PFSK-1 (cell line): Measurements from ENCODE around the gene KCNJ4.

ENCODE experiments used
- FOXP2 ChIP-seq: optimal IDR thresholded peaks from 2 replicates; pipeline ENCODE3; 2011; ENCODE audit warnings: borderline replicate concordance, control low read depth, inconsistent platforms; ENCODE audit not compliant: insufficient read depth; ENCODE audit errors: extremely low read length, extremely low read depth
- POLR2AphosphoS5 ChIP-seq: IDR thresholded peaks from 2 replicates; pipeline ENCODE4 v1.6.1; 2012; ENCODE audit warnings: low read depth, mild to moderate bottlenecking, control low read depth, low read length, moderate library complexity
- SIN3A ChIP-seq: IDR thresholded peaks from 2 replicates; pipeline ENCODE4 v1.6.1; 2012; ENCODE audit warnings: mild to moderate bottlenecking, low read length, moderate library complexity, borderline replicate concordance; ENCODE audit not compliant: insufficient read depth
- TAF1 ChIP-seq: IDR thresholded peaks from 2 replicates; pipeline ENCODE4 v1.6.1; 2012; ENCODE audit warnings: low read length, control low read depth, borderline replicate concordance; ENCODE audit not compliant: insufficient read depth
- TF ChIP-seq, protein P1 (sequence below), 2 experiments: IDR thresholded peaks; 2 replicates each; pipeline versions ENCODE4 v1.6.1 to v1.8.0; 2011 to 2012; ENCODE audit warnings: low read depth in 2 of 2, low read length in 2 of 2, control low read depth in 1 of 2, inconsistent platforms in 1 of 2, mild to moderate bottlenecking in 1 of 2, moderate library complexity in 1 of 2; ENCODE audit not compliant: insufficient read depth in 1 of 2

Gene KCNJ4

GRCh38 chr22:38442967-38443627 lies 11.9 kb downstream of the KCNJ4 start:
- TF ChIP-seq SIN3A: no peak
- no peak for TF ChIP-seq POLR2AphosphoS5
- no peak for TF ChIP-seq TAF1
- no peak for TF ChIP-seq FOXP2
- TF ChIP-seq, protein P1, sequence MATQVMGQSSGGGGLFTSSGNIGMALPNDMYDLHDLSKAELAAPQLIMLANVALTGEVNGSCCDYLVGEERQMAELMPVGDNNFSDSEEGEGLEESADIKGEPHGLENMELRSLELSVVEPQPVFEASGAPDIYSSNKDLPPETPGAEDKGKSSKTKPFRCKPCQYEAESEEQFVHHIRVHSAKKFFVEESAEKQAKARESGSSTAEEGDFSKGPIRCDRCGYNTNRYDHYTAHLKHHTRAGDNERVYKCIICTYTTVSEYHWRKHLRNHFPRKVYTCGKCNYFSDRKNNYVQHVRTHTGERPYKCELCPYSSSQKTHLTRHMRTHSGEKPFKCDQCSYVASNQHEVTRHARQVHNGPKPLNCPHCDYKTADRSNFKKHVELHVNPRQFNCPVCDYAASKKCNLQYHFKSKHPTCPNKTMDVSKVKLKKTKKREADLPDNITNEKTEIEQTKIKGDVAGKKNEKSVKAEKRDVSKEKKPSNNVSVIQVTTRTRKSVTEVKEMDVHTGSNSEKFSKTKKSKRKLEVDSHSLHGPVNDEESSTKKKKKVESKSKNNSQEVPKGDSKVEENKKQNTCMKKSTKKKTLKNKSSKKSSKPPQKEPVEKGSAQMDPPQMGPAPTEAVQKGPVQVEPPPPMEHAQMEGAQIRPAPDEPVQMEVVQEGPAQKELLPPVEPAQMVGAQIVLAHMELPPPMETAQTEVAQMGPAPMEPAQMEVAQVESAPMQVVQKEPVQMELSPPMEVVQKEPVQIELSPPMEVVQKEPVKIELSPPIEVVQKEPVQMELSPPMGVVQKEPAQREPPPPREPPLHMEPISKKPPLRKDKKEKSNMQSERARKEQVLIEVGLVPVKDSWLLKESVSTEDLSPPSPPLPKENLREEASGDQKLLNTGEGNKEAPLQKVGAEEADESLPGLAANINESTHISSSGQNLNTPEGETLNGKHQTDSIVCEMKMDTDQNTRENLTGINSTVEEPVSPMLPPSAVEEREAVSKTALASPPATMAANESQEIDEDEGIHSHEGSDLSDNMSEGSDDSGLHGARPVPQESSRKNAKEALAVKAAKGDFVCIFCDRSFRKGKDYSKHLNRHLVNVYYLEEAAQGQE (IDR thresholded peaks at IDR 0.05; ENCODE audit: insufficient read depth in 1 of 2, low read depth in 2 of 2, low read length in 2 of 2): no peak

DNA sequence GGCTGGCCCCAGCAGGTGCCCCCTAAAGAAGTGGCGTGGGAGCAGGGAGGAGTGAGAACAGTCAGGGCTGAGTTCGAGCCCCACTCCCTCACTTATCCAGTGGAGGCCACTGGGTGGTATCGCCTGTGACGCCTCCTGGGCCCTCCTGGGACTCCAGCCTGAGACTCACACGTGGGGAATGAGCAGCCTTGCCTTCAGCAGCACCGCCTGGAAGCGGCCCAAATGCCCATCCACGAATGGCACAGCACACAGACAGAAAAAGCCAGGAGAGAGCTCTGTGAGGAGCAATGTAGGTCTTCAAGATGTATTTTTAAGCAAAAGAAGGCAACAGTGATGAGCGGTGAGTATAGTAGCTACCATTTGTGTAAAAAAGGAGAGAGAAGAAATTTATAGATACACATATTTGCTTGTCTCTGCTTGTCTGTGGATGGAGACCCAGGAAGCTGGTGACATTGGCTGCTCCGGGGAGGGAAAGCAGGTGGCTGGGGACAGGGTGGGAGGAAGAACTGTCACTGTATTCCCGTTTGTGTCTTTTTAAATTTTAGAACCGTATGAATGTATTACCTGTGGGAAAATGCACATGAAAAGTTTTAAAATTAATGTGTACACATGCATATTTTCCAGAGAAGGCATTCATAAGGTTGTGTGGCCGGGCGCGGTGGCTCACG lies 13.2 kb downstream of the KCNJ4 start:
- TF ChIP-seq POLR2AphosphoS5 (no peak), SIN3A (no peak), TAF1 (no peak), FOXP2 (no peak)
- TF ChIP-seq, protein P1 (IDR thresholded peaks at IDR 0.05; ENCODE audit: insufficient read depth in 1 of 2, low read depth in 2 of 2, low read length in 2 of 2): no peak

DNA sequence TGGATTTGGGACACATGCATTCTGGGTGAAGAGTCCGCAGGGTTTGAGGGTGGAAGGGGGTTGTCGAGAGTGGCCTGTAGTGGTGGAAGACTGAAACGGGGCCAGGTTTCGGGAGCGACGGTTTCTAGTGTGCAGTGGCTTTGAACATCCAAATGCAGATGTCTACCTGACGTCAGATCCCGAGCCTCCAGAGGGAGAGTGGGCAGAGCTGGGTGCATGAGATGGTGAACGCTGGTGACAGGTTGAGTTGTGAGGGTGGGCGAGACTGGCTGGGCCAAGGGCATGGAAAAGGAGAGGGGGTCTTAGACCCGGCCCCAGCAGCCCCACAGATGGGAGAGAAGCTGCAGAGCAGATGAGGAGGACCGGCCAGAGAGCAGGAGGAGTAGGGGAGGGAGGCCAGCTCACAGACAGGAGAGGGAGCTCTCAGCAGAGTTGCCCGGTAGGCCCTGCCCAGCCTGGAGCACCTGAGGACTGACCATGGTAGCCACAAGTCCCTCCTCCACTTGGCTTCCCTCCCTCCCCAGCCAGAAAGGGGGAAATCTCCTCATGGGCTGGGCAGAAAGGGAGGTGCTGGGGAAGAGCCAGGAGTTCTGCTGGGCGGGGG lies 14.2 kb downstream of the KCNJ4 start:
- TF ChIP-seq, protein P1 (IDR thresholded peaks at IDR 0.05; ENCODE audit: insufficient read depth in 1 of 2, low read depth in 2 of 2, low read length in 2 of 2): no peak
- TF ChIP-seq POLR2AphosphoS5: no peak

GRCh38 chr22:38437416-38437815 lies 17.6 kb downstream of the KCNJ4 start:
- TF ChIP-seq SIN3A (no peak), POLR2AphosphoS5 (no peak), FOXP2 (no peak), TAF1 (no peak)
- TF ChIP-seq, protein P1 (IDR thresholded peaks at IDR 0.05; ENCODE audit: insufficient read depth in 1 of 2, low read depth in 2 of 2, low read length in 2 of 2): no peak
